Sigmoid colon (tissue), 4 donors: ENCODE data around the gene DDB1.

Source experiments
- CTCF ChIP-seq, 4 experiments: fragments of 450-650 bp in 3 of 4; fragments of 200-600 bp in 1 of 4; IDR thresholded peaks; one replicate each; pipeline ENCODE4 v1.5.1; 2016 to 2019; ENCODE audit warnings: antibody characterized with exemption in 4 of 4, mild to moderate bottlenecking in 3 of 4, moderate library complexity in 2 of 4
- POLR2A ChIP-seq, 2 donors: fragments of 450-650 bp; IDR thresholded peaks; one replicate each; pipeline ENCODE4 v1.6.1; 2016; ENCODE audit warnings: antibody characterized with exemption in 2 of 2, mild to moderate bottlenecking in 2 of 2, moderate library complexity in 2 of 2
- POLR2AphosphoS5 ChIP-seq, 4 donors: sonication (generic); formaldehyde crosslinking; IDR thresholded peaks; one replicate each; pipeline ENCODE4 v1.6.1; 2017; ENCODE audit warnings: antibody characterized with exemption in 4 of 4

DNA sequence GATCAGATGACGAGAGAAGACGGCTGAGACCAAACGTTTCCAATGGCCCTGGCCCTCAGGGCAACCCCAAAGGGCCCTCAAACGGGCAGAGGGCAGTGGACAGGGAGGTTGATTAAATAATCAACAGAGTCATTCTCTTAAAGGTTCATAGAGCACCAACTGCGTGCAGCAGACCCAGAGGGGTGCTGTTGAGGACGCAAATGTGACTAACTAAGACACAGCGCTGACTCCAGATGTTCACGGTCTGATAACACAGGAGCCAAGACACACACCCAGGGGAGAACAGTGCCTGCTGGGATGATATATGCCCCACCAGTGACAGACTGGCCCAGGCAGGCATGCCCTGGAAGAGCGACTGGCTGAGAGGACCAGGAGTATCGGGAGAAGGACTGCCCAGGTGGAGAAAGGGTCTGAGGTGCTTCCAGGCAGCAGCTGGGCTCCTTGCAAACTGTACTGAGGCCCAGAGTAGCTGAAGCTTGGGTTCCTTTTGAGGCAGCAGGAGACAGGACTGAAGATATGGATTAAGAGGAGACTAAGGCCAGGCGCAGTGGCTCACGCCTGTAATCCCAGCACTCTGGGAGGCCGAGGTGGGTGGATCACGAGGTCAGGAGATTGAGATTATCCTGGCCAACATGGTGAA, 45.4 kb downstream of the DDB1 start:
- no peak for TF ChIP-seq CTCF (IDR thresholded peaks at IDR 0.05)
- TF ChIP-seq POLR2AphosphoS5 (IDR thresholded peaks at IDR 0.05) = no peak
- no peak for TF ChIP-seq POLR2A (IDR thresholded peaks at IDR 0.05)
